HCT116 (cell line): ENCODE data around the gene MAML1. TPM values are rescaled to one million over a fixed set of nuclear protein-coding genes. Genes with fewer than 3 reads are reported as not detected.

Experiments
- ATAC-seq: fragments of 200-7000 bp; cut with Tn5 transposase; 2 replicates; pipeline ENCODE4 v1.9.1; 2020; ENCODE audit warnings: mild to moderate bottlenecking, moderate library complexity
- BruUV-seq: library from RNA; stranded (reverse); fragments of 400-500 nt; replicated peaks from 2 replicates; lab custom pipeline; 2021; lab: Mats Ljungman, UMichigan
- CTCF ChIA-PET: fragments of 300-600 bp; sonication (Branson Sonifier 250); formaldehyde crosslinking; loops from one replicate; lab custom pipeline; 2021; ENCODE audit warnings: antibody characterized with exemption; lab: Charles Lee
- POLR2A ChIA-PET: fragments of 300-600, 350-600 bp; sonication (Branson Sonifier 250); formaldehyde crosslinking; loops from one replicate; lab custom pipeline; 2021; ENCODE audit warnings: antibody characterized with exemption; lab: Charles Lee
- RAD21 ChIA-PET, 2 experiments: fragments of 300-600 bp; sonication (Branson Sonifier 250); formaldehyde crosslinking; loops; one replicate each; lab custom pipeline; 2023; ENCODE audit warnings: low total read pairs in 2 of 2; ENCODE audit not compliant: uncharacterized antibody in 2 of 2, unreplicated experiment in 2 of 2, low non-redundant PET in 1 of 2; lab: Charles Lee
- DNase-seq: peaks from one replicate; pipeline ENCODE4 v3.0.0-alpha.2; 2010; ENCODE audit warnings: low read depth, low spot score
- H2AFZ ChIP-seq: fragments of 200-600 bp; shearing (Covaris generic), sonication (generic); 2 replicates; pipeline ENCODE4 v1.6.1; 2017; ENCODE audit warnings: low read depth, mixed run types, mixed read lengths, antibody characterized with exemption, low read length; ENCODE audit not compliant: poor library complexity, severe bottlenecking
- H3K27ac ChIP-seq: 2 replicates; pipeline ENCODE4 v1.5.1; 2012; ENCODE audit warnings: low read depth, low read length
- H3K27me3 ChIP-seq: fragments of 200-600 bp; sonication (generic); 2 replicates; pipeline ENCODE4 v1.6.1; 2016; ENCODE audit warnings: mixed run types, low read length, mixed read lengths; ENCODE audit not compliant: insufficient read depth
- H3K36me3 ChIP-seq, 2 experiments: fragments of 200-500 bp in 1 of 2; fragments of 200-600 bp in 1 of 2; sonication (Bioruptor generic) in 1 of 2; sonication (generic) in 1 of 2; 2 replicates each; pipeline versions ENCODE4 v1.5.1 to v1.6.1; 2014 to 2016; ENCODE audit warnings: low read length in 2 of 2, inconsistent platforms in 1 of 2, mixed read lengths in 1 of 2, mixed run types in 1 of 2; ENCODE audit not compliant: insufficient read depth in 2 of 2, control insufficient read depth in 1 of 2
- H3K4me1 ChIP-seq, 2 experiments: fragments of 200-600 bp in 1 of 2; sonication (generic) in 1 of 2; 2 replicates each; pipeline versions ENCODE4 v1.5.1 to v1.6.1; 2012 to 2017; ENCODE audit warnings: low read length in 2 of 2, inconsistent platforms in 1 of 2, mild to moderate bottlenecking in 1 of 2, mixed read lengths in 1 of 2, mixed run types in 1 of 2, moderate library complexity in 1 of 2; ENCODE audit not compliant: insufficient read depth in 2 of 2, control insufficient read depth in 1 of 2
- H3K4me2 ChIP-seq: fragments of 200-600 bp; sonication (generic); 2 replicates; pipeline ENCODE4 v1.6.1; 2017; ENCODE audit warnings: mixed run types, low read length, mixed read lengths
- H3K4me3 ChIP-seq, 2 experiments: fragments of 200-600 bp in 1 of 2; sonication (generic) in 1 of 2; replicated peaks in 1 of 2; 2 replicates each; pipeline ENCODE4 v1.5.1; 2011 to 2016; ENCODE audit warnings: low read length in 2 of 2, control low read depth in 1 of 2, low read depth in 1 of 2, mild to moderate bottlenecking in 1 of 2, mixed read lengths in 1 of 2, mixed run types in 1 of 2
- H3K79me2 ChIP-seq: fragments of 200-600 bp; sonication (generic); 2 replicates; pipeline ENCODE4 v1.6.1; 2017; ENCODE audit warnings: mild to moderate bottlenecking, mixed run types, low read length, moderate library complexity, mixed read lengths; ENCODE audit not compliant: insufficient read depth
- H3K9ac ChIP-seq: fragments of 200-600 bp; sonication (generic); 2 replicates; pipeline ENCODE4 v1.6.1; 2016; ENCODE audit warnings: low read length, mixed read lengths
- H3K9me2 ChIP-seq: fragments of 200-600 bp; sonication (generic), shearing (Covaris generic); 2 replicates; pipeline ENCODE4 v1.6.1; 2017; ENCODE audit warnings: mixed run types, mild to moderate bottlenecking, moderate library complexity; ENCODE audit not compliant: insufficient read depth
- H3K9me3 ChIP-seq, 2 experiments: fragments of 200-500 bp in 1 of 2; fragments of 200-600 bp in 1 of 2; sonication (Bioruptor generic) in 1 of 2; sonication (generic) in 1 of 2; 2 replicates each; pipeline ENCODE4 v1.6.1; 2014 to 2017; ENCODE audit warnings: low read length in 2 of 2, mixed read lengths in 2 of 2, inconsistent platforms in 1 of 2, low read depth in 1 of 2, mild to moderate bottlenecking in 1 of 2, mixed run types in 1 of 2, moderate library complexity in 1 of 2; ENCODE audit not compliant: control insufficient read depth in 1 of 2, insufficient read depth in 1 of 2
- H4K20me1 ChIP-seq: fragments of 200-600 bp; sonication (generic), shearing (Covaris generic); 2 replicates; pipeline ENCODE4 v1.6.1; 2017; ENCODE audit warnings: mixed run types, mild to moderate bottlenecking, moderate library complexity; ENCODE audit not compliant: insufficient read depth
- CBX3 ChIP-seq: IDR thresholded peaks from 2 replicates; pipeline ENCODE4 v1.6.1; 2012; ENCODE audit warnings: low read depth
- CEBPB ChIP-seq: IDR thresholded peaks from 2 replicates; pipeline ENCODE4 v1.6.1; 2012; ENCODE audit warnings: low read depth
- ELF1 ChIP-seq: IDR thresholded peaks from 2 replicates; pipeline ENCODE4 v1.6.1; 2012; ENCODE audit warnings: low read depth, borderline replicate concordance
- EZH2 ChIP-seq: fragments of 200-600 bp; sonication (generic); IDR thresholded peaks from 2 replicates; pipeline ENCODE4 v1.6.1; 2017; ENCODE audit warnings: antibody characterized with exemption, mixed run types
- EZH2phosphoT487 ChIP-seq: fragments of 200-600 bp; IDR thresholded peaks from 2 replicates; pipeline ENCODE4 v1.6.1; 2018; ENCODE audit warnings: antibody characterized with exemption, borderline replicate concordance
- FOSL1 ChIP-seq: IDR thresholded peaks from 2 replicates; pipeline ENCODE4 v1.6.1; 2012; ENCODE audit warnings: low read depth
- JUND ChIP-seq: IDR thresholded peaks from 2 replicates; pipeline ENCODE4 v1.6.1; 2012
- POLR2AphosphoS5 ChIP-seq: IDR thresholded peaks from 2 replicates; pipeline ENCODE4 v1.6.1; 2011; ENCODE audit warnings: mild to moderate bottlenecking, low read depth, low read length, moderate library complexity
- TCF7L2 ChIP-seq: IDR thresholded peaks from 2 replicates; pipeline ENCODE4 v1.7.0; 2011; ENCODE audit warnings: borderline replicate concordance, inconsistent platforms; ENCODE audit not compliant: insufficient read depth, insufficient read length; ENCODE audit errors: extremely low read depth
- YY1 ChIP-seq: IDR thresholded peaks from 2 replicates; pipeline ENCODE4 v1.6.1; 2011; ENCODE audit warnings: low read length, low read depth, moderate library complexity, mild to moderate bottlenecking; ENCODE audit not compliant: insufficient replicate concordance; ENCODE audit errors: extremely low read depth
- intact Hi-C: fragments of 100-400 bp; cut with micrococcal nuclease; formaldehyde crosslinking; loops from 2 replicates; pipeline ENCODE4 v1.10.0; 2022
- total RNA-seq: library from RNA; stranded (reverse); gene quantifications from one replicate; pipeline ENCODE4 v1.2.1, GENCODE V29; 2021; ENCODE audit not compliant: unreplicated experiment
- TF ChIP-seq, protein P1 (sequence below), 3 experiments: fragments of 200-600 bp in 1 of 3; sonication (generic) in 1 of 3; IDR thresholded peaks in 2 of 3; conservative IDR thresholded peaks in 1 of 3; 2 replicates each; pipeline ENCODE4 v1.5.1; 2012 to 2017; ENCODE audit warnings: low read depth in 2 of 3, low read length in 2 of 3, antibody characterized with exemption in 1 of 3, borderline replicate concordance in 1 of 3, control low read depth in 1 of 3, mild to moderate bottlenecking in 1 of 3, mixed read lengths in 1 of 3, mixed run types in 1 of 3, moderate library complexity in 1 of 3; ENCODE audit not compliant: insufficient read depth in 1 of 3
- TF ChIP-seq, protein P2 (sequence below): IDR thresholded peaks from 2 replicates; pipeline ENCODE4 v1.6.1; 2012
- TF ChIP-seq, protein P3 (sequence below): IDR thresholded peaks from 2 replicates; pipeline ENCODE4 v1.6.1; 2011; ENCODE audit warnings: mild to moderate bottlenecking, low read length, moderate library complexity; ENCODE audit not compliant: insufficient replicate concordance; ENCODE audit errors: extremely low read depth
- TF ChIP-seq, protein P4 (sequence below): IDR thresholded peaks from 2 replicates; pipeline ENCODE4 v1.6.1; 2012

MAML1 gene
- total RNA-seq, 1 experiment from 2014 or later: 29.5 TPM

GRCh38 chr5:179746872-179747271 lies 14.2 kb downstream of the MAML1 start:
- intact Hi-C loops: no loop called here
- H3K9me3 ChIP-seq: no peaks in the 10 kb centered on the region
- no peak for ATAC-seq

DNA sequence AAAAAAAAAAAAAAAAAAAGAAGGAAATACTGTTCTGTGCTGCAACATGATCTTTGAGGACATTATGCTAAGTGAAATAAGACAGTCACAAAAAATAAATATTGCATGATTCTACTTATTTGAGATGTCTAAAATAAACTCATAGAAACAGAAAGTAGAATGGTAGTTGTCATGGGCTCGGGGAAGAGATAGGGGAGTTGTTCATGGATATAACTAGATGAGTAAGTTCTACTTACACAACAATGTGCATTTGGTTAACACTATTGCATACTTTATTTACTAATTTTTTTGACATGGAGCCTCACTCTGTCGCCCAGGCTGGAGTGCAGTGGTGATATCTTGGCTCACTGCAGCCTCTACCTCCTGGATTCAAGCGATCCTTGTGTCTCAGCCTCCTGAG lies 15.2 kb downstream of the MAML1 start:
- BruUV-seq: no TSS peak
- POLR2A ChIA-PET: no interaction called here
- intact Hi-C loops: no loop called here
- Histone ChIP-seq H3K27ac (no peak overlapping the region), H3K9me2 (no peaks in the 10 kb centered on the region), H3K9ac (no peak overlapping the region), H3K9me3 (no peaks in the 10 kb centered on the region), H2AFZ (no peak overlapping the region), H3K27me3 (no peaks in the 10 kb centered on the region), H3K79me2 (peaks cover 78% of the 10 kb centered on the region), H3K36me3 (no peaks in the 10 kb centered on the region; a peak in 2 of 4 replicates), H3K4me3 (no peak overlapping the region), H4K20me1 (0 out of 2 replicates have a peak, but pooled peaks cover 10% of the 10 kb centered on the region), H3K4me2 (no peak overlapping the region), H3K4me1 (no peaks in the 10 kb centered on the region)
- no peak for ATAC-seq
- TF ChIP-seq CEBPB (no peak), CBX3 (no peak), YY1 (no peak), JUND (no peak), POLR2AphosphoS5 (no peak), ELF1 (no peak), TCF7L2 (no peak), FOSL1 (no peak)
- TF ChIP-seq, protein P1, sequence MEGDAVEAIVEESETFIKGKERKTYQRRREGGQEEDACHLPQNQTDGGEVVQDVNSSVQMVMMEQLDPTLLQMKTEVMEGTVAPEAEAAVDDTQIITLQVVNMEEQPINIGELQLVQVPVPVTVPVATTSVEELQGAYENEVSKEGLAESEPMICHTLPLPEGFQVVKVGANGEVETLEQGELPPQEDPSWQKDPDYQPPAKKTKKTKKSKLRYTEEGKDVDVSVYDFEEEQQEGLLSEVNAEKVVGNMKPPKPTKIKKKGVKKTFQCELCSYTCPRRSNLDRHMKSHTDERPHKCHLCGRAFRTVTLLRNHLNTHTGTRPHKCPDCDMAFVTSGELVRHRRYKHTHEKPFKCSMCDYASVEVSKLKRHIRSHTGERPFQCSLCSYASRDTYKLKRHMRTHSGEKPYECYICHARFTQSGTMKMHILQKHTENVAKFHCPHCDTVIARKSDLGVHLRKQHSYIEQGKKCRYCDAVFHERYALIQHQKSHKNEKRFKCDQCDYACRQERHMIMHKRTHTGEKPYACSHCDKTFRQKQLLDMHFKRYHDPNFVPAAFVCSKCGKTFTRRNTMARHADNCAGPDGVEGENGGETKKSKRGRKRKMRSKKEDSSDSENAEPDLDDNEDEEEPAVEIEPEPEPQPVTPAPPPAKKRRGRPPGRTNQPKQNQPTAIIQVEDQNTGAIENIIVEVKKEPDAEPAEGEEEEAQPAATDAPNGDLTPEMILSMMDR (IDR thresholded peaks at IDR 0.05 in 2 of 3, conservative IDR thresholded peaks at IDR 0.05 in 1 of 3; ENCODE audit: borderline replicate concordance in 1 of 3, insufficient read depth in 1 of 3, low read depth in 2 of 3, low read length in 2 of 3): no peak
- TF ChIP-seq, protein P2, sequence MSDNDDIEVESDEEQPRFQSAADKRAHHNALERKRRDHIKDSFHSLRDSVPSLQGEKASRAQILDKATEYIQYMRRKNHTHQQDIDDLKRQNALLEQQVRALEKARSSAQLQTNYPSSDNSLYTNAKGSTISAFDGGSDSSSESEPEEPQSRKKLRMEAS: no peak
- RAD21 ChIA-PET: no interaction called here
- CTCF ChIA-PET: no interaction called here
- DNase-seq: no peak

More at GRCh38 chr5:179746872-179747271, 14.2 kb downstream of the MAML1 start:
- no peak overlapping the region for H3K27ac ChIP-seq
- no peak overlapping the region for H3K9ac ChIP-seq
- RAD21 ChIA-PET: no interaction called here
- no peaks in the 10 kb centered on the region for H3K27me3 ChIP-seq
- no peaks in the 10 kb centered on the region; a peak in 2 of 4 replicates for H3K36me3 ChIP-seq
- DNase-seq: no peak
- H2AFZ ChIP-seq: no peak overlapping the region
- BruUV-seq: no TSS peak
- H3K4me1 ChIP-seq: no peaks in the 10 kb centered on the region
- no peaks in the 10 kb centered on the region for H3K9me2 ChIP-seq
- H4K20me1 ChIP-seq: 0 out of 2 replicates have a peak, but pooled peaks cover 10% of the 10 kb centered on the region
- no peak overlapping the region for H3K4me2 ChIP-seq
- TF ChIP-seq POLR2AphosphoS5 (no peak), EZH2 (no peak), JUND (no peak), EZH2phosphoT487 (no peak)
- TF ChIP-seq, protein P3, sequence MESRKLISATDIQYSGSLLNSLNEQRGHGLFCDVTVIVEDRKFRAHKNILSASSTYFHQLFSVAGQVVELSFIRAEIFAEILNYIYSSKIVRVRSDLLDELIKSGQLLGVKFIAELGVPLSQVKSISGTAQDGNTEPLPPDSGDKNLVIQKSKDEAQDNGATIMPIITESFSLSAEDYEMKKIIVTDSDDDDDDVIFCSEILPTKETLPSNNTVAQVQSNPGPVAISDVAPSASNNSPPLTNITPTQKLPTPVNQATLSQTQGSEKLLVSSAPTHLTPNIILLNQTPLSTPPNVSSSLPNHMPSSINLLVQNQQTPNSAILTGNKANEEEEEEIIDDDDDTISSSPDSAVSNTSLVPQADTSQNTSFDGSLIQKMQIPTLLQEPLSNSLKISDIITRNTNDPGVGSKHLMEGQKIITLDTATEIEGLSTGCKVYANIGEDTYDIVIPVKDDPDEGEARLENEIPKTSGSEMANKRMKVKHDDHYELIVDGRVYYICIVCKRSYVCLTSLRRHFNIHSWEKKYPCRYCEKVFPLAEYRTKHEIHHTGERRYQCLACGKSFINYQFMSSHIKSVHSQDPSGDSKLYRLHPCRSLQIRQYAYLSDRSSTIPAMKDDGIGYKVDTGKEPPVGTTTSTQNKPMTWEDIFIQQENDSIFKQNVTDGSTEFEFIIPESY: no peak
- TF ChIP-seq, protein P4, sequence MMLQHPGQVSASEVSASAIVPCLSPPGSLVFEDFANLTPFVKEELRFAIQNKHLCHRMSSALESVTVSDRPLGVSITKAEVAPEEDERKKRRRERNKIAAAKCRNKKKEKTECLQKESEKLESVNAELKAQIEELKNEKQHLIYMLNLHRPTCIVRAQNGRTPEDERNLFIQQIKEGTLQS: no peak
- H3K79me2 ChIP-seq: peaks cover 80% of the 10 kb centered on the region
- H3K4me3 ChIP-seq: no peak overlapping the region
- CTCF ChIA-PET: no interaction called here
- POLR2A ChIA-PET: no interaction called here
